Right lung (tissue), 5 donors: ENCODE measurements around the gene DNASE1L3. TPM values are rescaled to one million over a fixed set of nuclear protein-coding genes. Genes with fewer than 3 reads are reported as not detected.
"Not testable (repeated sequence)": the region's sequence is repeated elsewhere in the genome, so short reads cannot be mapped to it uniquely, and the experiment has no call there.

Experiments
- DNase-seq, 2 donors: peaks; one replicate each; pipeline ENCODE4 v3.0.0-alpha.2; 2013
- polyA plus RNA-seq, 5 donors: library from polyadenylated mRNA; unstranded; fragments of 120-200 nt; gene quantifications; one replicate each; pipeline versions ENCODE4 v1.2.1 to v1.2.3, GENCODE V29; 2013; ENCODE audit warnings: inconsistent platforms in 1 of 5, low replicate concordance in 1 of 5; ENCODE audit not compliant: insufficient read length in 5 of 5, insufficient read depth in 1 of 5

Gene DNASE1L3
- polyA plus RNA-seq, 5 donors = 1.3 to 2.8 (median 2.2) TPM

DNA sequence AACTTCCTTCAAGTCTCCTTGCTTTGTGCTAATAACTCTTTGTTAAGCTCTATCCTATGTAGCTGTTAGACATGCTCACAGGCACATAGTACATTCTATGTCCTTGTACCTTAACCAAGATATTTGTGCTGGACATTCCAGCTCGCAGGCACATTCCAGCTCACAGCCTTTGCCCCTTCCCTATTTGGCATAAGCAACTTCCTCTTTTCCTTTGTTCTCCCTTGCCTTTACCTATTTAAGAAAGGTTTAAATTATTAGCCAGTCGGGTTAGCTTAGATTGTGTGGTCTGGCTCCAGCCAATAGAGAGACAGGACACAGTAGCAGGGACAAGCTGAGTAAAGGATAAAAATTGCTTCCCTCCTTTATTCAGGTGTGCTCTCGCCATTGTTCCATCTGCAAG lies 9.3 kb downstream of the DNASE1L3 start:
- not testable (repeated sequence) for DNase-seq

DNA sequence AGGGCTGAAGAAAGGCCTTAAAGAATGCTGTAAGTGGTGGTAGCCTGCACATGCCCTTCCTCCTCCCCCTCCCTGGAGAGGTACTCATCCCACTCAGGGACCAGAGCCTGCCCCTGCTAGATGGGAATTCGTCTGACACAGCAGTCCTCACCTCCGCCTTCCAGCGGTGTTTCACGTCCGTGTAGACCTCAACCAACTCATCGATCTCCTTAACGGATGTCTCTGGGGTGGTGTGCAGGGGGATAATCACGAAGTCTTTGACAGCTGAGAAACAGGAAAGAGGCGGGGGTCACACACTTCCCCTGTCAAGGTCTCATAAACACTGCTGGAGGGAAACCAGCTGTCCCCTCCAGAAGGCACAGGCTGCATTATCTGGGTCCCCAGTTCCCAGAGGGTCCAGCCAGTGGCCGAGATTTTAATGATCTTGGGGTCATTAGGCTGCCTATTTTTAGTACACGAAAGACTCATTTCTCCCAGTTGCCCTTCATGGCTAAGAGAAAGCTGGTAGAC lies 9.9 kb downstream of the DNASE1L3 start:
- DNase-seq = peak in 1 of 2 donors; percentile 28

- no peak for DNase-seq
Observed at GRCh38 chr3:58200121-58200709, 10.6 kb downstream of the DNASE1L3 start.

DNA sequence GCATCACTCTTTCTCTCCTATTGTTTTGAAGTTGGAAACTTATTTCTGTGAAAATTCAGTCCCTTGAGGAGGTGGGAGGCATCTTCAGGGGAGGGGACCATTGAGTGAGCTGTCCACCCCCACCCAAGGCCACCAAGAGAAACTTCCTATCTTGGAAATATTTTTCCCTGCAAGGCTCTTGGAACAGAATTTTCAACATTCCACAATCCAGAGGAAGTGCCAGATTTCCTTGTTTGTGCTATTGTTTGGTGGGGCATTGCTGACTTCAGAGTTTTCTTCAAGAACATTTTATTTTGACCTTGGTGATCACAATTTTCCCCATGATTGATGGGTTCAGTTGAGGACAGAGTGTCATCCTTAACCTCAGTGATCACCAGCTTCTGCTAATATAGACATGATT lies 12.0 kb downstream of the DNASE1L3 start:
- DNase-seq = no peak

- DNase-seq = no peak
Observed at GRCh38 chr3:58198362-58198761, 12.4 kb downstream of the DNASE1L3 start.

- DNase-seq = no peak
Observed at GRCh38 chr3:58197588-58197987, 13.2 kb downstream of the DNASE1L3 start.

- no peak for DNase-seq
Observed at GRCh38 chr3:58193682-58194407, 16.9 kb downstream of the DNASE1L3 start.

- DNase-seq = no peak
Observed at GRCh38 chr3:58192069-58192468, 18.7 kb downstream of the DNASE1L3 start.

- DNase-seq = no peak
Observed at GRCh38 chr3:58191361-58191991, 19.3 kb downstream of the DNASE1L3 start.

DNA sequence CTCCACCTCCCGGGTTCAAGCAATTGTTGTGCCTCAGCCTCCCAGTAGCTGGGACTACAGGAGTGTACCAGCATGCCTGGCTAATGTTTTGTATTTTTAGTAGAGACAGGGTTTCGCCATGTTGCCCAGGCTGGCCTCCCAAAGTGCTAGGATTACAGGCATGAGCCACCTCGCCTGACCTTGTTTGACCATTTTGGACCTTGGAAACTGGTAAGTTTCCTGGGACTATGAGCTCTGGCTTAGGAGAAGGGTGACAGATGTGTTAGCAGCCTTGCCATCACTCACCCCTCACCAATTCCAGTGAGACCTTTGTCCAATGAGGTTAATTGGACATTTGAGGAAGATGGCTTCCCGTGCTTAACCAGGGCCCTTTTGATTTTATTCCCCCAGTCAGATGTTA lies 19.9 kb downstream of the DNASE1L3 start:
- DNase-seq = no peak

- DNase-seq = no peak
Observed at GRCh38 chr3:58190291-58190690, 20.5 kb downstream of the DNASE1L3 start.

DNA sequence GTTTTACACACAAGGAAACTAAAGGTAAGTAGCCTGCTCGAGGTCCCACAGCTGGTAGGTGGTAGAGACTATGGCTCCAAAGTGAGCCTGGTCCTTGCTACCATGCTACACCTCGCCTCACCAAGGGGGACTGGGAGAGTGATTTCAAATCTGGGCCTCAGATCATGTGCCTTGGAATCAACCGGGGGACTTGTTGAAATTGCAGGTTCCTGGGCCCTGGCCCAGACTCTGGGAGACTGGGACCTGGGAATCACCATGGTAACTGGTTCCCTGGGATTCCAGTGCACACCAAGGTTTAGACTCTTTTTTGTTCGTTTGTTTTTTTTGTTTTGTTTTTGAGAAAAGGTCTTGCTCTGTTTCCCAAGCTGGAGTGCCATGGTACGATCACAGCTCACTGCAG lies 21.1 kb downstream of the DNASE1L3 start:
- no peak for DNase-seq

DNA sequence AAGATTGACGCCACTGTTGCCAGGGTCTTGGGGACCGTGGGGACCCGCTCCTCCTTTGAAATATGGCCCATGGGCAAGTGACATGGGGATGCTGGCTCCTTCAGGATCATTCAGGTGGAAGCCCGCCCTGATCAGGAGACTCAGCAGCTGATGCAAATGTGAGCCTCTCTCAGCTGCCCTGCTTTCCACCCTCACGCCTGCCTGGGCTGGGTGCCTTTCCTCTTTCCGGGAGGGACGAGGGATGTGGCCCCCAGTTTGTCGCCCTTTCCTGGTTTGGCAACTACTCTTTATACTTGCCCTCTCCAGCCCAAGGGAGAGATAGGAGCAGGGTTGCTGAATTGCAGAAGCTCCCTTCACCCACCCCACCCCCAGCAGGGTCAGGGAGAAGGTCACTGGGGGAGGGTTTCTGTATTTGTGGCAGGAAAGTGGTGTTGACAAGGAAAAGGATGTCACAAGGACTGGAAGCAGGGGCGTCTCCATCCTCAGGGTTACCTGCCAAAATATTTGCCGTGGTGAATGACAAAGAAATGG lies 21.8 kb downstream of the DNASE1L3 start:
- DNase-seq = no peak

GRCh38 chr3:58188173-58188564 lies 22.6 kb downstream of the DNASE1L3 start:
- DNase-seq = no peak

GRCh38 chr3:58184982-58185360 lies 25.8 kb downstream of the DNASE1L3 start:
- DNase-seq = no peak

DNA sequence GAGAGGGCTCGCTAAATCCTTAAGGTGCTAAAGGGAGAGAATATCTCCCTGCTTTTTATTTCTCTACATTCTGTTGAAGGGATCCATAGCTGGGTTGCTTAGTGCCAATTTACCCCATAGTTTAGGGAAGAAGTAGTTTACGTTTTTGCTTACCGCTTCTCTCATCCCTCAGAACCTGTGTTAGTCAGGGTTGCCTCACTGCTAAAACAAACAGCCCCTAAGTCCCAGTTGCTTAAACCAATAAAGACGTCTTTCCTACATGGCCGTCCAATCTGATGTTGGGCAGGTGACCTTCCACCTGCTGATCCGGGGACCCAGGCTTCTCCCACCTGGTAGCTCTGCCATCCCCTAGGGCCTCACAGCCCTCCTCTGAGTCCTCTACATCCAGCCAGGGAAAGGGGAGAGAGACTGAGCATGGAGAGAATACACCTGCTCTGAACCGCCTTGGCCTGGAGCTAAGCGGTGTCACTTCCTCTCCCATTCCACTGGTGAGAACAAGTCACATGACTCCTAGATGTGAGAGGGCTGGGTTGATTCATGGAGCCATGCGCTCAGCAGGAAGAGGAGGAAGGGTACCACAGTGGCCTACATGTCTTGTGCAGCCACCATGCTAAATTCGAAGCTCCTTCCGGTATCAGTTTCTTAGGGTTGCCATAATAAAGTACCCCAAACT lies 26.3 kb downstream of the DNASE1L3 start:
- DNase-seq = no peak

DNA sequence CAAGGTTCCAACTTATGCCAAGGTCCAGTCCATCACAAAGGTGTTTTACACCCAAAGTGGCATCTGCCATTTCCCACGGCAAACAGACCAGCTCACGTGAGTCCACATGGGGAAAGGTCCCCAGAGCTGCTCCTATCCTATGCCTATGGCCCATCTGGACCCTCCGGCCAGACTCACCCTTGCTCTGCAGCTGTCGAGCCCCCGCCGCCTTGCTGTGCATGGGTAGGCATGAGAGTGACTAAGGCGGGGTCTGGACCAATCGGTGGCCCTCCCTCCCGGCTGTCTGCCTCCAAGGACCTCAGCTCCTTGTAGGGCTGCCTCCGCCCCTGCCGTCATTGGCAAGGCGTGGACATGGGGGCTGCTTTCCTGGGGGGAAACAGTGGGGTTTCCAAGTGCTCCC lies 26.9 kb downstream of the DNASE1L3 start:
- DNase-seq = no peak

DNA sequence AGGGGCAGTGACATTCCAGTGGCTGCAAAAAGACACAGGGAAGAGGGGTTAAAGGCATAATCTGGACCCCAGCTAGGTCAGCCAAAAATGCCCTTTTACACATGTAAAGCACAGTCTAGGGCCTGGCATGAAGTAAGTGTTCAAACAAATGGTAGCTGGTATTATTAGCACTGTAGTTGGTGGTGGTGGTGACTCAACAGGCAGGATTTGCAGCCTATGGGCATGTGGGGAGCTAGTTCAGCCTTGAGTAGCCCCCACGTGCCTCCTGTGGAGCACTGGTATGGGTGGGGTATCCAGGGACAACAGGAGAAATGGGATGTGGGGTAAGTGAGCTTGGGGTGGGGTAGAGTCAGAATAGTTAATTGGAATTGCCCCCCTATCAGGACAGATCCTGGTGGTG lies 27.6 kb downstream of the DNASE1L3 start:
- DNase-seq = no peak

DNA sequence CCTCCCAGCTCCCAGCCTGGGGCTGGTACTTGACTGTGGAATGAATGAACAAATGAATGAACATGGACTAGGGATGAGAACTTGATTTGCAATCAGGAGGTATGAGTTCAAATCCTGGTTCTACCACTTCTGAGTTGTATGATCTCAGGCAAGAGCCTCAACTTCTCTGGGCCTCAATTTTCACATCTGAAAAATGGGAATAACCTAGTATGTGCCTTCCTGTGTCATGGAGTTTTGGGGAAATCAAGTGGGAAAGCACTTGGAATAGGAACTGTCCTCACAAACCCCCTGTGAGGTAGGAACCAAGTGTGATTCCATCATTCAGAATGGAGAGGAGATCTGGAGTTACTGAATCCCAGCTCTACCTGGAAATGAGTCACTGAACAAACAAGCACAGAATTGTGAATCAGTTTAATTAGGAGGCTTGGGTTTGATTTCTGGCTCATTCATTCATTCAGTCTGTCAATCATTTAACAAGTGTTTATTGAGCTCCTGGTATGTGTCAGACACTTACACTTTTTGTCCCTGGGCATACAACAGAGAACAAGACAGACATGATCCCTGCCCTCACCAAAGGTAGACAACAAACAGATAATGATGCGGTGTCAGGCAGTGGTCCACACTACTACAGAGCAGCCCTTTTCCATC lies 29.7 kb downstream of the DNASE1L3 start:
- DNase-seq = no peak

- DNase-seq = no peak
Observed at GRCh38 chr3:58180099-58180880, 30.5 kb downstream of the DNASE1L3 start.
